A673 (cell line): ENCODE results near the gene CLEC16A.

Source experiments
- CTCF ChIP-seq: fragments of 300-800, 200-600 bp; sonication (generic); conservative IDR thresholded peaks from 2 replicates; pipeline ENCODE4 v1.5.1; 2017; ENCODE audit warnings: low read depth, mild to moderate bottlenecking, antibody characterized with exemption, low read length, moderate library complexity, mixed read lengths
- EZH2 ChIP-seq: fragments of 200-600 bp; sonication (generic); IDR thresholded peaks from 2 replicates; pipeline ENCODE4 v1.6.1; 2017; ENCODE audit warnings: borderline replicate concordance, low read depth, mild to moderate bottlenecking, mixed read lengths, antibody characterized with exemption, low read length; ENCODE audit not compliant: poor library complexity, severe bottlenecking

- TF ChIP-seq CTCF: no peak
- no peak for TF ChIP-seq EZH2
These were observed 129.1 kb downstream of the CLEC16A start for GRCh38 chr16:11073407-11073999.
